ENCODE data around the gene CTAGE15.
"Not testable (repeated sequence)": the region's sequence is repeated elsewhere in the genome, so short reads cannot be mapped to it uniquely, and the experiment has no call there.

CTAGE15 gene

DNA sequence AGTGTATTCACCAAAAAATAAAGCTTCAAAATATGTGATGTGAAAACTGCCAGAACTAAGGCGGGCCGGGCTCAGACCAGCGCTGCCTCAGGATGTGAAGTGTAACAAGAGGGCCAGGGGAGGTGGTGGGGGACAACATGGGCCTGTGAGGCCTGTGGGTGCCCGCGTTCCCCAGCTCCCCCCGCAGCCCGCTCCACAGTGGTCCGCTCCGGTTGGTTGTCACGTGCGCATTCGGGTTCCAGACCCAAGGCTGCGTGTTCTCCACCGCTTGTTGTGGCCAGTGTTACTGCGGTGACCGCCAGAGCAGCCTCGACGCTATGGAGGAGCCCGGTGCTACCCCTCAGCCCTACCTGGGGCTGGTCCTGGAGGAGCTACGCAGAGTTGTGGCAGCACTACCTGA lies at the start of gene CTAGE15:
CTAGE15 (plus strand) TSS at position 301 of the 400 bp plus-strand sequence; CDS start at position 318, 17 bp downstream.
- in situ Hi-C loops (cut with HindIII; ENCODE audit: low pct_unique_long_range_greater_than_20kb, low sequenced_read_pairs): not testable (repeated sequence)

DNA sequence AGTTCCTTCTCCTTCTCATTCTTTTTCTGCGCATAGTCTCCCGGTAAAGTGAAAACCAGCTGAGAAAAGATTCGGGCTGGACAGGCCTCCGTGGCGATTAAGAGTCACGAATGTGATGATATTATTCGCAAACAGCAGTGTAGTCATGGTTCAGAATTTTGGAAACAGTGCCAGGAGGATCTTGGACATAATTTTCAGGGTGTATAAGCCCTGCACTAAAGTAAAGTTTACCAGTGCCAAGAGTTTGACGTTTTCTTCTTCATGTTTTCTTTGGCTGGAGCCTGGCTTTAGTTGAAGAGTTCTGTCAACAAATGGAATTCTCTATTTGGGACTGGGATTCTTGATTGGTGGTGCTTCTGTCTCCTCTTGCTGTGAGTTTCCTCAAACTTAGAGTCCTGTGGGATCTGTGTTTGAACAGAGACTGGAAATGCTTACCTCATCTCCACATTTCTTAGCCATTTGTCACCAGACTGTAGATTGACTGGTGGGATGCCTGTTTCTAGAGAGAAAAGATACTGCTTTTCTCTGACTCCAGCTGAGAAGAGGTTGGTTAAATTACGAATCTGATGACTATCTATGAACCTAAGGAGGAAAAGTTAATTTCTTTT lies 49.2 kb upstream of the CTAGE15 start:
- not testable (repeated sequence) for DNase-seq (ENCODE audit: low read depth in 1 of 2, low spot score in 1 of 2)

More for the DNA sequence above, at the start of gene CTAGE15:
- DNase-seq (ENCODE audit: low read depth in 1 of 2, low spot score in 1 of 2): not testable (repeated sequence)

DNA sequence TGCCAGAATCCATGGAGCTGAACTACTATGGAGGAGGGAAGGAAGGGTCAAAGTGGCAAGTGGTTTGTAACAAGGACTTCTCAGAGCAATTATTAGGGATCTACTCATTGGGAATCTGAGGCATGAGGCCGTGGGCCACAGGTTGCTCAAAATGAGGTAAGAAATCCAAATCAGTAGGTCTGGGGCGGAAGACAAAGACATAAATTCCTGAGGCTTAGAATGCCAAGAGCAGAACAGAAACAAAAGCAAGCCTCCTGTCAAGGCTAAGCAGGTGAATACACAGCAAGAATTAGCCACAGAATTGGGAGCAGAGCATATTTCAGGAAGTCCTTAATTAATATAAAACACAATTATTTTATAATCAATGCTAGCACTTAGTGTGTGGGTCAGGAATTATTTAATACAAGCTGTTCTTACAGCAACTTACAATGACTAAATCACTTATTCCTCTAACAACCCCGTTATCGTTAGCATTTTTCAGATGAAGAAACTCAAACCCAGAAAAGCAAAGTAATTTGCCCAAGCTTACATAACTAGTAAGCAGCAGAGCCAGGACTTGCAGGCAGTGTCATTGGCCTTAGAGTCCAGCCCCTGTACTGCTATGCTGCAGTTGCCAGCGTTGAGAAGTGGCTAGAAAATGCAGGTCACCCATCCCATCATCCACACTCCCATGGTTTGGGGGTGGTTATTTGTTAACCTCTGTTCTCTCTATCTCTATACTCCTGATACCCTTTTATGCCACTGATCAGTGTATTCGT lies 40.3 kb upstream of the CTAGE15 start:
- DNase-seq (ENCODE audit: low read depth in 1 of 2, low spot score in 1 of 2); in situ Hi-C loops (cut with HindIII; ENCODE audit: low pct_unique_long_range_greater_than_20kb, low sequenced_read_pairs): not testable (repeated sequence)

More for the DNA sequence above, 49.2 kb upstream of the CTAGE15 start:
- in situ Hi-C loops (cut with HindIII; ENCODE audit: low pct_unique_long_range_greater_than_20kb, low sequenced_read_pairs): not testable (repeated sequence)

DNA sequence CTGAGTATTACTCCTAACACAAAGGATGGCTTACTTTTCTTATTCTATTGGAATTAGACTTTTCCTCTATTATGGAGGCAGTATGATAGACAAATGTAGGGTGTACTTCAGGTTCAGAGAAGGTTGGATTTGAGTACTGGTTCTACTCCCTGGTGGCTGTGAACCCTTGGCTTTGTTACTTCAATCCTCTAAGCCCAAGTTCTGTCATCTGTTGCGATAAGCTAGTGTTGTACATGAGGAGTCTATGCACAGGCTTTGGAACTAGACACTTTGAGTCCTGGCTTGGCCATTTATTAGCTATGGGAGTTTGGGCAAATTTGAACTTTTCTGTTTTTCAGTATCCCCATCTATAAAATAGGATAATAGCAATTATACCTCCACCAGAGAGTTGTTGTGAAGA lies 39.7 kb upstream of the CTAGE15 start:
- in situ Hi-C loops (cut with HindIII; ENCODE audit: low pct_unique_long_range_greater_than_20kb, low sequenced_read_pairs); DNase-seq (ENCODE audit: low read depth in 1 of 2, low spot score in 1 of 2): not testable (repeated sequence)

GRCh38 chr7:143533213-143533839 lies 38.3 kb upstream of the CTAGE15 start:
- in situ Hi-C loops (cut with HindIII; ENCODE audit: low pct_unique_long_range_greater_than_20kb, low sequenced_read_pairs); DNase-seq (ENCODE audit: low read depth in 1 of 2, low spot score in 1 of 2): not testable (repeated sequence)

- in situ Hi-C loops (cut with HindIII; ENCODE audit: low pct_unique_long_range_greater_than_20kb, low sequenced_read_pairs); DNase-seq (ENCODE audit: low read depth in 1 of 2, low spot score in 1 of 2): not testable (repeated sequence)
Measured at GRCh38 chr7:143536443-143536842, 35.2 kb upstream of the CTAGE15 start.

GRCh38 chr7:143543288-143544038 lies 28.1 kb upstream of the CTAGE15 start:
- in situ Hi-C loops (cut with HindIII; ENCODE audit: low pct_unique_long_range_greater_than_20kb, low sequenced_read_pairs): not testable (repeated sequence)

DNA sequence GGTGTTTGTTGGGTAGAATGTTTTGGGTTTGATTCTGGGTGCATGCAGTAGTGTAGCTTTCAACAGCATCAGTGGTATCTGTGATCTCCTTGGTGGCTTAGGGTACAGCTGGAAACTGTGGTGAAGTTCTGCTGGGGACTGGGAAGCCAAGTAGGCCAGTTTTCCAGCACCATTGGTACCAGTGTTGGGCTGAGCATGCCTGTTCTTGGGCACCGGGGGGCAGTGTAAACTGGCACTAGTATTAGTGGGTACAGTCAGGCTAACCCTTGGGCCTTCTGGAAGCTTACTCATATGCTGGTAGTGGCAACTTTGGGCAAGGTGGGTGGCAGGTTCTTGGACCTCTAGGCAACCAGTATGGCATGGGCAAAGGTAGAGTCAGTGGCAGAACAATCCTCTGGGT lies 15.6 kb upstream of the CTAGE15 start:
- in situ Hi-C loops (cut with HindIII; ENCODE audit: low pct_unique_long_range_greater_than_20kb, low sequenced_read_pairs); DNase-seq (ENCODE audit: low read depth in 1 of 2, low spot score in 1 of 2): not testable (repeated sequence)

More at GRCh38 chr7:143543288-143544038, 28.1 kb upstream of the CTAGE15 start:
- DNase-seq (ENCODE audit: low read depth in 1 of 2, low spot score in 1 of 2): not testable (repeated sequence)

DNA sequence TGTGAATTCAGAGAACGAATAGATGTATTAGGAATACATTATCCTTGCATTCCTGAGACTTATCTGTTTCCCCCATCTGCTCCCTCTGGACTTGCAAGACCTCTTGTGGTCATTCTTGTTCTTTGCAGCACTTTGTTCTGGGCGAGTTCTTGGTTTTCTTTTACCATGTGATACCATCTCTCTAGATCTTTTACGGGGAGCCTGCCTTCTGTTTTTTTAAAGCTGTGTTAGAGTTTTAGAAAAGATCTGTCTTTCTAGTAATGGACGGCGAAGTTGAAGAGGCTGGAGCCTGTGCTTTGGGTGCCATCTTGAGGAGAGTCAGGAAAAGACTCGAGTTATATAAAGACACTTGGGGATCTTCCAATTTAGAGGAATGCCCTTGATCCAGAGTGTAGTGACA lies 8.3 kb upstream of the CTAGE15 start:
- in situ Hi-C loops (cut with HindIII; ENCODE audit: low pct_unique_long_range_greater_than_20kb, low sequenced_read_pairs); DNase-seq (ENCODE audit: low read depth in 1 of 2, low spot score in 1 of 2): not testable (repeated sequence)

DNA sequence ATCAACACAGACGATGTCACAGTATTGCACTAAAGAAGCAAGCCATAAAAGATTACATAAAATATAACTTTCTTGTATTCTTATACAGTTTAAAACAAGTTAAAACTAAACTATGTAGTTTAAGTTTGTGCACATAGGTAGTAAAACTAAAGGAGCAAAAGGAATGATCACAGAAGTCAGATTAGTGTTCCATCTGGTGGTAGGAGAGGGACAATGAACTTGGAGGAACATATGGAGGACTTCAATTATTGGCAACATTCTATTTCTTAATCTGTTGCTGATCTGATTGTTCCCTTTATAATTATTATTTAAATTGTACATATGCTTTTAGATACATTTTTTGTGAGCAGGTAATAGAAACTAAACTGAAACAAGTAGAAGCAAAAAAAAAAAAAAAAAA lies 5.6 kb upstream of the CTAGE15 start:
- DNase-seq (ENCODE audit: low read depth in 1 of 2, low spot score in 1 of 2); in situ Hi-C loops (cut with HindIII; ENCODE audit: low pct_unique_long_range_greater_than_20kb, low sequenced_read_pairs): not testable (repeated sequence)

DNA sequence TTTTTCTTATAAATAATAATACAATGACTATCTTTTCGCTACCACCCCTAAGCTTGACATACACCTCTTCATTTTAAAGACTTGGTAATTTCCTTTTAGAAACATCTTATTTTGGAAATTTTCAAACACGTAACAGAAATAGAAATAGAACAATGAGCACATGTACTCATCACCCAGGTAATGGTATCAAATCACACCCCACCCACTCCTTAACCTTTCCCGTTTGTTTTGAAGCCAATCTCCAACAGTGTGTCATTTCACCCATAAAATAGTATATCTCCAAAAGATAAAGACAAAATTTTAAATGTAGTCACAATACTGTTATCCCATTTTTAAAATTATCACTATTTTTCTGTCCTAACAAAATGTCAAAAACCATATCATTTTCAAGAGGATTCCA lies 16.6 kb downstream of the CTAGE15 start:
- in situ Hi-C loops (cut with HindIII; ENCODE audit: low pct_unique_long_range_greater_than_20kb, low sequenced_read_pairs); DNase-seq (ENCODE audit: low read depth in 1 of 2, low spot score in 1 of 2): not testable (repeated sequence)

DNA sequence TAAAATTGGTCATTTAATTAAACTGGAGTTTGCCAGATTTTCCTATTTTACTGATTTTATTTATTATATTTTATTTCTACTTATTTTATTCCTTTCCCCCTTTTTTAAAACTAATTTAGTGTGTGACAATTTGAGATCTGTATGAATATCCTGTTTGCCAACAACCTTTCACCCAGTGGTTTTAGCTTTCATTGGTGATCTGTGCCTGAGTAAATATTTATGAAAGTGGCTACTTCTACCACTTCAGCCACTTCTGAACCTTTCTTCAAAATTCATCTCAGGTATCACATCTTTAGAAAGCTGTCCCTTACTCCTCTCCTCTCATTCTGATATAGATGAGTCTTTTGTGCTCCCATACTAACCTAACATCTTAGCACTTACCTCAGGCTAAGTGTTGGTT lies 18.3 kb downstream of the CTAGE15 start:
- in situ Hi-C loops (cut with HindIII; ENCODE audit: low pct_unique_long_range_greater_than_20kb, low sequenced_read_pairs); DNase-seq (ENCODE audit: low read depth in 1 of 2, low spot score in 1 of 2): not testable (repeated sequence)

GRCh38 chr7:143598086-143598485 lies 26.5 kb downstream of the CTAGE15 start:
- DNase-seq (ENCODE audit: low read depth in 1 of 2, low spot score in 1 of 2); in situ Hi-C loops (cut with HindIII; ENCODE audit: low pct_unique_long_range_greater_than_20kb, low sequenced_read_pairs): not testable (repeated sequence)

DNA sequence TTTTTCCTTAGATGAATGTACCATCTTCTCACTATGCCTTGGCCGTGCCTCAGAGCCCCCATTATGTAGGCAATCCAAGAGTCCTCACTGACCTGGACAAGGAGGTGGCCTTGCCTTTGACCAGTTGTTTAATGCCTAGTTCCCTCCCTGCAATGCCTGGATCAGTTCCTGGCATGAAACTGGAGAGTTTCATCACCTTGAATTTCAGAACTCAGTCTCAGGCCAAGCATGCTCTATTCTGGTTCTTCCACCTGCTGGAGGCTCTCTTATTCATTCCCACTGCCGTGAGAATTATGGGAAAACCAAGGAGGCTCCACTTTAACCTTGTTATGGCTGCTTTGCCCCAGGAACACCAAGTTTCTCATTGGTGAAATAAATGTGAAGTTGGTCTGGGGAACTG lies 31.9 kb downstream of the CTAGE15 start:
- in situ Hi-C loops (cut with HindIII; ENCODE audit: low pct_unique_long_range_greater_than_20kb, low sequenced_read_pairs); DNase-seq (ENCODE audit: low read depth in 1 of 2, low spot score in 1 of 2): not testable (repeated sequence)

- in situ Hi-C loops (cut with HindIII; ENCODE audit: low pct_unique_long_range_greater_than_20kb, low sequenced_read_pairs); DNase-seq (ENCODE audit: low read depth in 1 of 2, low spot score in 1 of 2): not testable (repeated sequence)
Measured at GRCh38 chr7:143606088-143606487, 34.5 kb downstream of the CTAGE15 start.

- DNase-seq (ENCODE audit: low read depth in 1 of 2, low spot score in 1 of 2): peak in 1 of 2 experiments; percentile 1
- in situ Hi-C loops (cut with HindIII; ENCODE audit: low pct_unique_long_range_greater_than_20kb, low sequenced_read_pairs): not testable (repeated sequence)
Measured at GRCh38 chr7:143615545-143615944, 43.9 kb downstream of the CTAGE15 start.

- in situ Hi-C loops (cut with HindIII; ENCODE audit: low pct_unique_long_range_greater_than_20kb, low sequenced_read_pairs); DNase-seq (ENCODE audit: low read depth in 1 of 2, low spot score in 1 of 2): not testable (repeated sequence)
Measured at GRCh38 chr7:143617204-143617603, 45.6 kb downstream of the CTAGE15 start.

DNA sequence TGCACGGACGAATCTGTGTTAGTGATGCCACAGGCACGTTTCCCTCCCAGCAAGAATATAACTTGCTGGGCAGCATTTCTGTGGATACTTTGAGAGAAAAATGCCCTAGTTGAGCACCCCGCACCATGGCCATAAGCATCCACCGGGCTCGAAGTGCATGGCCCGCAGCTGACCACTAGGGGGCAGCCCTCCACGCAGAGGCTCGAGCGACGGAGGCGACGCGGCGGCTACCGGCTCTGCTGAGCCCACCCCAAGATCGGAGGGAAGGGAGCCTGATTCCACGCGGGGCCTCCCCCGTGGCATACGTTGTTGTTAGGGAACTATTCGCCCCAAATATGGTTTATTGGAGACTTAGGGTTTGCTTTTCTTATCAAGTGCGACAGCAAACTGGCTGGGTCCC lies 48.5 kb downstream of the CTAGE15 start:
- in situ Hi-C loops (cut with HindIII; ENCODE audit: low pct_unique_long_range_greater_than_20kb, low sequenced_read_pairs); DNase-seq (ENCODE audit: low read depth in 1 of 2, low spot score in 1 of 2): not testable (repeated sequence)

All from T47D (cell line).